Left forelimb (tissue), 1 donor: Measurements from ENCODE around the gene TBC1D22A.
"Not testable (repeated sequence)": the region's sequence is repeated elsewhere in the genome, so short reads cannot be mapped to it uniquely, and the experiment has no call there.

Experiments
- DNase-seq: peaks from one replicate; pipeline ENCODE4 v3.0.0-alpha.2; 2018; ENCODE audit warnings: low spot score

Gene TBC1D22A

DNA sequence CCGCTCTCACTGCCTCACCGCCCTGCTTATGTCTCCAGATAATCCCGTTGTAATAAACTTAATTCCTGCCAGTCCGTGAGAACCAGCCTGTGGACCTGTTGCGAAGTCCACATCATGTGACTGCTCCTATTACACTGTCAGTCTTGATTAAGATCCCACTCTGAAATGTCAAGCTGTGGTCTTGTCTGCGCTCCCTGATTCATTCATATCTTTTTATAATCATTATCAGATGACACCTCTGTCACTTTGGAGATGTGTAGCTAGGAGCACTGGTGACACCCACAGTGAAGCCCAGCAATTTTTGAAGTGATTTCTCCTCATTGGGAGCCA, 377.3 kb downstream of the TBC1D22A start:
- DNase-seq: no peak

DNA sequence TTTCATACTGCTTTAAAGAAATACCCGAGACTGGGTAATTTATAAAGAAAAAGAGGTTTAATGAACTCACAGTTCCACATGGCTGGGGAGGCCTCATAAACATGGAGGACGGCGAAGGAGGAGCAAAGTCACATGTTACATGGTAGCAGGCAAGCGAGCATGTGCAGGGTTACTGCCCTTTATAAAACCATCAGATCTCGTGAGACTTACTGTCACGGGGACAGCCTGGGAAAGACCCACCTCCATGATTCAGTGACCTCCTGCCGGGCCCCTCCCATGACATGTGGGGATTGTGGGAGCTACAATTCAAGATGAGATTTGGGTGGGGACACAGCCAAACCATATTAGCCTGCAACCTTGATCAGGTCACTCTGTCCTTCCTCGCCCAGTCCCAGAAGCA, 378.5 kb downstream of the TBC1D22A start:
- DNase-seq: not testable (repeated sequence)

DNA sequence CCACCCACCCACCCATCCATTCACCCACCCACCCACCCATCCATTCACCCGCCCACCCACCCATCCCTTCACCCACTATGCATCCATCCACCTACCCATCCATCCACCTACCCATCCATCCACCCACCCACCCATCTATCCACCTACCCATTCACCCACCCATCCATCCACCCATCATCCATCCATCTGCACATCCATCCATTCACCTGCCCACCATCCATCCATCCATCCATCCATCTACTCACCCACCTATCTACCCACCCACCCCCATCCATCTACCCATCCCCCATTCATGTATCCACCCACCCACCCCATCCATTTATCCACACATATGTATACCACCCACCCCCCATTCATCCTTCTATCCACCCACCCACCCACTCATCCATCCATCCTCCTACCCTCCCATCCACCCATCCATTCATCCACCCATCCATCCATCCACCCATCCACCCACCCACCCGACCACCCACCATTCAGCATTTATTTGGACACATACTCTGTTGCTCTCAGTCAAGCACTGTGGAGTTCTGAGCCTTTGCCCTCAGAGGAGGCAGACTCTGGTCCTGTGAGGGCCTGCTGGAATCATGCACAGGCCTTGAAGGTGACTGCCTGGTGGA, 380.1 kb downstream of the TBC1D22A start:
- DNase-seq: no peak

DNA sequence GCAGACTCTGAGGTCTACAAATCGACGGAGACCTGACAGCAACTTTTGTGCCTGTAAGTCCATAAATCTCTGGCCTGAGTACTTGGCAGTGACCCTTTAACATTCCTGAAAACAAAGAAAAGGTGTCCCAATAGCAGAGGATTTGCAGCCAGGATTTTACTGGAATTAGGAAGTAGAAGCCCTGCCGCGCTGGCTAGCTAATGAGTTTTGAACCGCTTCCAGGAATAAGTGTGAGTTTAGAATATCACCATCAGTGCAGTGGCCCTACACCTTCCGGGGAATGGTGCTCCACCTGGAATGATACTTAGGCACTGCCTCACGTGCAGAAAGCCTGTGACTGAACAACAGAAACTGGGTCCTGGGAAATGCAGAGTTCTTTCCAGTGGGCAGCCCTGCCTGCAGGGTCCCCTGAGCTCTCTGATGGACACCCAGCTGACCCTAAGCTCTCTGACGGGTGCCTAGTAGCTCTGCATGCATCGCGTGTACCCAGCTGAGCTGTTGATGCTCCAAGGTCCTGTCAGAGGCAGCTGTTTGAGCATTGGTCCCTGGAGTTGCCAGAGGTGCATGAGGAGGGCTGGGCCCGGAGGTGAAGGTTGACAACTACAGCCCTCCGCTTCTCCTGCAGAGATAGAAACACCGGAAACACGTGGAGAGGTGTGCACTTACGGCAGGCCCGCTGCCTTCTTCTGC, 380.9 kb downstream of the TBC1D22A start:
- DNase-seq: no peak

DNA sequence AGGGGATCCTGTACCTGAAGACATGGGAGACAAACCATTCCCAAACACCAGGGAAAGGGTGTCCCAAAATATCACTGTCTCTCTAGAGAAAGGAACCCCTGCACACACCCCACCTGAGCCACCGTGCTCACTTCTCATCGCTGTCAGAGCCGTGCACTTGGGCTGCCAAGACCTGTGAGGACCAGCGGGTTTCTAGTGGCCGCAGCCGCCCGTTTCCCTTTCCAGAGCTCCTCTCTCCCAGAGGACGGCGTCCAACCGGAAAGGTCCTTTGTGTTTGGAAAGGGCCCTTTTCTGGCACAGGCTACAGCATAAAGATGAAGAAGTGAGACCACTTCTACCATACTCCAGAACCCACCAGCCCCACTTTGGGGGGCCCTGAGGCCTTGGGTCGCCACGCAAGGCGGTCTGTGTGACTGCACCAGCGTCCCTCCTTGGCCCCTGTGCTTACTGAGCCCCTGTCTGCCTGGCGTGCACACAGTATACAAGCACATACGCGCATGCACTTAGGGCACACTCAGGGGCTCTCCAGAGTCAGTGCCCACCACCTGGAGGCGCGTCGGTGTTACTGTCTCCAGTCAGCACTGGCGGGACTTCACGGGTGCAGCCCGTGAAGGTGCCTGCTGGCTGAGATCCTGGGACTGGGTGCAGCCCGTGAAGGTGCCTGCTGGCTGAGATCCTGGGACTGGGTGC, 381.8 kb downstream of the TBC1D22A start:
- DNase-seq: no peak

DNA sequence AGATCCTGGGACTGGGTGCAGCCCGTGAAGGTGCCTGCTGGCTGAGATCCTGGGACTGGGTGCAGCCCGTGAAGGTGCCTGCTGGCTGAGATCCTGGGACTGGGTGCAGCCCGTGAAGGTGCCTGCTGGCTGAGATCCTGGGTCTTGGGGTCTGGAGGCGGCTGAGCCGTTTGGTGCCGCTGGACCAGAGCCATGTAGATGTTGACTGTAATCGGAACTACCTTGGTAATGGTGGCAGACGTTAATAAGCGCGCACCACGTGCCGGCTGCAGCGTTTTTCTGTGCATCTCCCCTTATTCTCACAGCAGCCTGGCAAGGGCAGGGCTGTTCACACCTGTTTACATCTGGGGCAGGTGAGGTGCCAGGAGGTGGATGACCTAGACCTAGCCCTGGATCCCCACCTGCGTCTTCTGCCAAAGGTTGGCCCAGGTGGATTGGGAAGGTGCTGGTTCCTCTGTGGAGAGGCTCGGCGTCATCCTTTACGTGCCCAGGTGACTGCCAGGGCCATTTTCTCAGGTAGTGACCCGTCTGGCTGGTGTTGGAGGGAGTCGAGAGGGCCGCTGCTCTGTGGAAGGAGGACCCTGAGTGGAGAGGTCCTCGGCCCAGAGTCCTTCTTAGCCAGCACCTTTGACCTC, 382.5 kb downstream of the TBC1D22A start:
- no peak for DNase-seq

DNA sequence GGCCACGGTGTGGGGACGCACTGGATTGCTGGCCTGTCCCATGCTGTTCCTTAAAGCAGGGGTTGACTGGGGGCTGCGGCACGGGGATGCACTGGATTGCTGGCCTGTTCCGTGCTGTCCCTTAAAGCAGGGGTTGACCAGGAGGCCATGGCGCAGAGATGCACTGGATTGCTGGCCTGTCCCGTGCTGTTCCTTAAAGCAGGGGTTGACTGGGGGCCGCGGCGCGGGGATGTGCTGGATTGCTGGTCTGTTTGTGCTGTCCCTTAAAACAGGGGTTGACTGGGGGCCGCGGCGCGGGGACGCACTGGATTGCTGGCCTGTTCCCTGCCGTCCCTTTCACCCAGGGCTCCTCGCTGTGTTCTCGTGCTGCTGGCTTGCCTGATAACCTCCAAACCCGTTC, 383.4 kb downstream of the TBC1D22A start:
- DNase-seq: no peak

DNA sequence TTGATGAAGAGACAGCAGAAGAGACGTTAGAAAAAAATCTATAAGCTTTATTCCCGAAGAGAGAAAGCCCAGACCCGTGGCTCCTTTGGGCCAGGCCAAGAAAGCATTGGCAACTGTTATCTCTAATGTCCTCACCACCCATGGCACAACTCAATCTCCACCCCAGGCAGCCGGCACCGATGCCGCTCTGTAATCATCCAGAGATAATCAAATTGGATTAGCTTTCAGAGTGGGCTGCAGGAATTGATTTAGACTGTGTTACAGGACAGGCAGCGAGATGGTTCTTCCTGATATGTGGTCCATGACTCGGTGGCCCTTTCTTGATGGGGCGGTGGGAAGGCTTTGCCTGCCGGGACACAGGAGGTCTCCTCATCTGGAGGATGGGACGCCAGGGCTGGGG, 383.9 kb downstream of the TBC1D22A start:
- DNase-seq: no peak

DNA sequence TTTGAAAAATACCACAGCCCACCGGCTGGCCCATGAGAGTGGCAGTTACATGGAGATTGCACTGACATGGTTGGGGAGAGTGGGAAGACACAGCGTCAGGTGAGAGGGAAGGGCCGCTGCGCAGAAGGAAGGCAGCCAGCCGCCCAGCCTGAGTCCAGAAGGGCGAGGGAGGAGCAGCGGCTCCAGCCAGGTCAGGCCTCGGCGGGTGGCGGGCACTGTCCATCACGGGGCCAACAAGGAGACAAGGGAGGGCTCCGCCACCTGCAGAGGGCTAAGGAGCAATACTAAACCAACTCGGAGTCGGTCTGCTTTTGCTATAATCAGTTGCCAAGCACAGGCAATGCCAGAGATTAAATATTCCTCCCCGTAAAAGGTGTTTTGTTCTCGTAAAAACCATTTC, 384.5 kb downstream of the TBC1D22A start:
- DNase-seq: no peak

DNA sequence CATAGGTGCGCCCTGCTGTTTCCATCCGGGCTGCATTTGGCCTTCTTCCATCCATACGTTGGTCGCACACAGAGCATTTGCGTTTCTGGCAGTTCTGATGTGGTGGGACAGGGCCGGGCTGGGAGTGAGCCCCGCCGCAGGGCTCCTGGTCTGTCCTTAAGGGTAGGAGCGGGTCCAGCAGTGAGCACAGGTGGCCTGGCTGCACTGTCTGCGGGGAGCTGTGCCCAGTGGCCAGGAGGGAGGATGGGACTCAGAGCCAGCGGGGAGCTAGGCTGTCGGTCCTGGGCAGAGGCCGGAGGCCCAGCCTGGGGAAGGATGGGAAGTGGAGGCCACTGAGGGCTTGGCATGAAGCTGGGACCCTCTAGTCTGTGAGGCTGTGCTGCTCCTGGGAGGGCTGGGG, 385.1 kb downstream of the TBC1D22A start:
- no peak for DNase-seq

DNA sequence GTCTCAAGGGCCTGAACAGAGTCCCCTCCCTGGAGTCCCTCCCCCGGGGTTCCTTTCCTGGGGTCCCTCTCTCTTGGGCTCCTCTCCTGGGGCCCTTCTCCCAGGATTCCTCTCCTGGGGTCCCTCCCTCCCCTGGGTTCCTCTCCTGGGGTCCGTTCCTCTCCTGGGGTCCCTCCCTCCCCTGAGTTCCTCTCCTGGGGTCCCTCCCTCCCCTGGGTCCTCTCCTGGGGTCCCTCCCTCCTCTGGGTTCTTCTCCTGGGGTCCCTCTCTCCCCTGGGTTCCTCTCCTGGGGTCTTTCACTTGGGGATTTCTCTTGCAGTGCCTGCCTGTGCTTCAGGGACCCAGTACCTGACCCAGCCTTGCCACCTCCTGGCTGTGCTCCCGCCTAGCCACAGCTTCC, 386.1 kb downstream of the TBC1D22A start:
- DNase-seq: no peak

DNA sequence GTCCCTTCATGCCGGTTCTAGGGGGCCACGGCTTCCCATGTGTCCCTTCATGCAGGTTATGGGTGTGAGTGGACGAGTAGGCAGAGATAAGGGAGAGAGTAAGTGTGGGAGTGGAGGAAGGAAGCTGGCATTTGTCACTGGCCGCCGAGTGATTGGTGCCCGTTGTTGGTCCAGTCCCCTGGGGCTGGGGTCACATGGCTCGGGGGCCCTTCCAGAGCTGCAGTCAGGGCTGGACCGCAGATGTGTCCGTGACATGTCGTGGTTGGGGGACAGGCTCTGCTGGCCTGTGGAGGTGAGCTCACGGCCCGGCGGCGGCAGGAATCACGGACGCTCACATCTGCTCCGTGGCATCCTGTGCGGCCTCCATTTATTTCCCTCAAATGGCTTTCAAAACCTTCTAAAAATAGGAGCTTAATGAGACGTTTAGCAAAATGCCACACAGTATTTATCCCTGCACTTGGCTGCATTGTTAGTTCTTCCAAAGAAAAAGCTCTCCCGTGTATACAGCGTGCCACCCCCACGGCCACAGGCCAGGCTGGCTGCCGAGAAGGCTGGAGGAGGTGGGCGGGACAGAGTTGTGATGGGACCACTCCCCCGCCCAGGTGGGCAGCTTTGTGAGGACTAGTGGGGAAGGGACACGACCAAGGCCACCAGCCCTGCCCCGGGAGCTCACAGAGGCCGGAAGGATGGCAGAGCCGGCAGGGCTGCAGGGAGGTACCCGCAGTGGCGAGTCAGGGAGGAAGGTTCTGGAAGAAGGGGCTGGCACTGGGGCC, 386.7 kb downstream of the TBC1D22A start:
- no peak for DNase-seq

DNA sequence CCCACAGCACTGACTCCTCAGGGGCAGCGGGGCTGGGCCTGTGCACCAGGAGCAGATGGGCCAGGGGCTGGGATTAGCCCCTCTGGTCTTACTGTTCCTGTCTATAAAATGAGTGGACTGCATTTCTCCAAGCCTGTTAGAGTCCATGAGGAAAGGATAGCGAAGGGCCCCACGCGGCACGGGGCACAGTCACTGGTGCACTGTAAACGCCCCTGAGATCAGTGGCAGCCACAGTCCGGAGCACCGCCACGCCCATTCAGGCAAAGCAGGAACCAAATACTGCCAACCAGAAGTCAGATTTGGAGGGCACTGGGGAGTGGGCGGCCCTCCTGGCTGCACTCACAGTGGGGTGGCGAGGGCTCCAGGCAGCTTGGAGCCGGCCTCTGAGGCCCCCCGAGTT, 387.5 kb downstream of the TBC1D22A start:
- DNase-seq: no peak

DNA sequence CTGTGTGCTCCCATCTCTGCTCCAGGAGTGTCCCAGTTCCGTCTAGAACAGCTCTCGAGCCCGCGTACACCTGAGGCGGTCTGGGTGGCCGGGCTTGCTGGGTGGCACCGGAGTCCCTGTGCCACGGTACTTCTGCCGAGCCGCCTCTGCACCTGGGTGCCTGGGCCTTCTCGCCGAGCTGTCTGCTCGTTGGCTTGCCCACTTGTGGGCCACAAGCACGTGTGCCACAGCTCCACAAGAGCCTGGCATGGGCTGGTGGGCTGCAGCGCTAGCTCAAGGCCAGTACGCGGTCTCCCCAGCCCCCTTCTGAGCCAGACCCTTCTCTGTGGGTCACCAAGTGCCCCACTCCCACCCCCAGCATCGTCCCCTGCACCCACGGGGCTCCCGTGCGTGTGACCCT, 388.0 kb downstream of the TBC1D22A start:
- DNase-seq: no peak

DNA sequence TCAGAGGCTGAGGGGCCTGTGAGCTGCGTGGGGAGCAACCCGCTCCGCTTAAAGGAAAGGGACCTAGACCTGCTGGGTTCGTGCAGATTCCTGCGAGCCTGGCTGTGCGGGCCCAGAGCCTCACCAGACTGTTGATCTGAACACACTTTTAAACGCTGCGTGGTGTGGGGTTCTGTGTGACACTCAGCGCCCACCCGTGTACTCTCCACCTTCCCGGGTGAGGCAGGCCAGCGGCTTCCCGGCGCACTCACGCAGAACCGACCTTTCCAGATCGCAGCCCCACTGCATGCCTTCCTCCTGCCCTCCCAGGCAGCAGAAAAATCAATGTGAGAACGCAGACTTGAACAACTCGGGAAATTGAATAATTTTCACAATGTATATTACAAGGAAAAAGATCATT, 388.6 kb downstream of the TBC1D22A start:
- no peak for DNase-seq

DNA sequence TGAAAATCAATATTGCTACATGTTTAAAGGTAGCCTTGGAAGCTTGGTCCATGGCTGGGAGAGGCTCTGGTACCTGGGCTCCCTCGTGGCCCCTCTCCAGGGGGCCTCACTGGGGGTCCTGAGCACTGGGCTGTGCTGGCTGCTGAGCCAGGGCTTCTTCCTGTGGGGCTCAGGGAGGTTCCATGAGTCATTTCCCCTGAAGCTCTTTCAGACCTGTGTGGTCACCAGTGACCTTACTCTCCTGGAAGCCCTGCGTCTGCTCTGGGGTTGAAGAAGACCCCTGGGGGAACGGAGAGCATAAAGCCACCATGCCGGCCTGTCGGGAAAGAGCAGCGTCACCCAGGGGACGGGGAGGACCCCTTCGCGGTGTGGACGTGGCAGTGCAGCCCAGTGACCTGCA, 389.0 kb downstream of the TBC1D22A start:
- no peak for DNase-seq

DNA sequence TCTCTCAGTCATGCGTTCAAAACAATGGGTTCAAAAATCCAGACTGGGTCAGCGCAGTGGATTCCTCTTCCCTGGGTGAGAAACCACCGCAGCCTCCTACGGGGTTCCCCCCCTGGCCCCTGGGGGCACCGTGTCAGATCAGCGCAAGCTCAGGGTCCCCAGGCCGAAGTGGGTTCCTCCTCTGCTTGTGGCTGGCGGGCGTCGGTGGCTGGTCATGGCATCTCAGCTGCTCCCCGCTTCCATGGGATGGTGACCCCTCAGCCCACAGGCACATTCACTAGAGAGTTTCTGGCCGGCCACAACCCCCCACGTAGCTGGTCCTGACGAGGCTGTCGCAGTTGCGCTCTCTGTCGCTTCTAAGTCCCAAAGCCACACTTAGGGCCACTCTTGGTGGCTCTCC, 389.8 kb downstream of the TBC1D22A start:
- no peak for DNase-seq

DNA sequence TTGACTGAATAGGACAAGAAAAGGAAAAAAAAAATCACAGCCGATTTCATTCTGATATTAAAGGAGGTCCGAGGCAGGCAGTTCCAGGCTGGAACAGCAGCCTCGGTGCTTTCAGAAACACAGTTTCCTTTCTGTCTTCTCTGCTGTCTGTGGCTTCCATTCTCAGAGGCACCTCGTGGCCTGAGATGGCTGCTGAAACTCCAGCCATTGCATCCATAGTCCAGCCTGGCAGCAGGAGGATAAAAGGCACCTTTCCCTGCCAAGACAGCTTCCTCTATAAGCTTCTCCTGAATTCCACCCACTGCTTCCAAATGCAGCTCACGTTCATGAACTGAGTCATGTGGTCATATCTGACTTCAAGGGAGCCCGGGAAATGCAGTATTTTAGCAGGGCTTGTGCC, 390.5 kb downstream of the TBC1D22A start:
- DNase-seq: no peak

DNA sequence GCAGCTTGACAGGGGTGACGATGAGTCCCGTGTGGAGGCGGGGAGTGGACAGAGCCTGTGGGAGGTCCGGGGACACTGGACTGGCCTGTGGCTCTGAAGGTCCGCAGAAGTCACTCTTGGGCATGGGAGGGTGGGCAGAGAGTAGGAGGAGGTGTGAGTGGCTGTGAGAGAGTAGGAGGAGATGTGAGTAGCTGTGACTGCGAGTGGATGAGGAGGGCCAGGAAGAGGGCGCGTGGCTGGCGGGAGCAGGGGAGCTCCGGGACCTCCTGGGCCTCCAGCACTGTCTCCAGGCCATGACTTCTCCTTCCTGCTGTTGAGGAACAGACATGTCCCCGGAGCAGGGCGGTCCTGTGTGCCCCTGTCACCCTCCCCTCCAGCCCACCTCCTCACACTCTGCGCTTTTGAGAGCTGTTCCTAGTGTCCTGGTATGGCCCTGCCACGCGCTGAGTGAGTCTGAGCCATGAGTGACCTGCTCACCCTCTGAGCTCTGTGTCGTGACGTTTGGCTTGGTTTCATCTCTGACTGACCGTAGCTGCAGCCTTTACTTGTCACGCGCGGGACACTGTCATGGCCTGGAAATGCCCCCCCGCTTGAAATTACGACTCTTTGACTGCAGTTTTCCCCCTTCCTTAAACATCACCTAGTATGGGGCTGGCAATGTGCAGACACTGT, 391.5 kb downstream of the TBC1D22A start:
- no peak for DNase-seq

DNA sequence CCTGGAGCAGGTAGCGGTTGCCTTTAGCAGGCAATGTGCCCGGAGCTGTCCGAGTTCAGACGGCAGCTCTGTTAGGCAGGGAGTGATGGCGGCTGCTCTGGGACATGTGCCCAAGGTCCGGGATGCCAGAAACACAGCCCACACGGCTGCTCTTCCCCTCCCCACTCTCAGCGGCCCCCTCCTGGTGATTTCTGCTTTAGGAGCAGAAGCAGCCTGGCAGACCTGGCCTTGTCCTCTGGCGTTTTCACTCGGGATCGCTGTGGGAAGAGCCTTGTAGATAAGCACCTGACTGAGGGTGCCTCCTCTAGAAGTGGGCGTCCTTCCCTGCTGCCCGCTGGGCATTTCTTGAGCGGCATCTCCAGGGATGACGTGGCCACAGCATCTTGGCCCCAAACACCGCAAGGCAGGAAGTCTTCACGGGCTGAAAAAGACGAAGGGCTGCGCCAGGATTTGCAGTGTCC, 392.2 kb downstream of the TBC1D22A start:
- no peak for DNase-seq

DNA sequence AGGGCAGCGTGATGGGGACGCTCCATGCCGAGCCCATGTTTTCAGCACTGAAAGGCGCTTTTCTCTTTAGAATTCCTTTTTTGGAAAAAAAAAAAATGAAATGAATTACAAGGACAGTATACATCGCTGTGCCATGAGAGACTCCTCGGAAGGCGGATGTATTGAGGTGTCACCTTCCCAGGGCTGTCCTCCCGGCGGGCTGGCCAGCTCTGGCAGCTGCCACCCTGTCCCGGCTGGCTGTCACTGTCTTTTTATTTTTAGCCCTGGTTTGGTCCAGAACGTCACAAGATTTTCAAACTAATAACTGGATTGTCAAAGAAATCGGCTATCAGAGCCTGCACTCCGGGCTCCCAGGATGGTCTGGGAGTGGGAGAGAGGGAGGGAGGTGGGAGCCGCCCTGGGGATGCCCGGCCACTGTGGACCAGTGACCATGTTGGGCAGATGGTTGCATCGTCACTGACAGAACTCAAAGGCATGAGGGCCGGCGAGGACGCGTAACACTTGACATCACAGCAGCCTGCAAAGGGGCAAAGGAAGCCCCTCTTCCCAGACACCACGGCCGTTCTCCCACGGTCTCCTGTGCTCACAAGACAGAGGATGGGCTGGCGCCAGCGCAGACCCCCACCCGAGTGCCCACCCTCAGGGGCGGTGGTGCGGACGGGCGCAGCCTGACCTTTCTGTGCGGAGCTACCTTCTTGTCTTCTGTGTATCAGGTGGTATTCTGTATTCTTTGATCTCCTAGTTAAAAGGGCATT, 392.9 kb downstream of the TBC1D22A start:
- no peak for DNase-seq
